IMR-90 (cell line): ENCODE results near the gene IRS2. TPM values are rescaled to one million over a fixed set of nuclear protein-coding genes. Genes with fewer than 3 reads are reported as not detected.

Source experiments
- ATAC-seq: fragments of 200-7000 bp; cut with Tn5 transposase; 2 replicates; pipeline ENCODE4 v1.9.1; 2020; ENCODE audit warnings: low read depth, mild to moderate bottlenecking, moderate library complexity
- BruUV-seq: library from RNA; stranded (reverse); fragments of 400-500 nt; replicated peaks from 2 replicates; lab custom pipeline; 2021; lab: Mats Ljungman, UMichigan
- CTCF ChIA-PET: fragments of 300-600 bp; formaldehyde crosslinking; extraction: SDS; loops from one replicate; lab custom pipeline; 2021; ENCODE audit warnings: antibody characterized with exemption; lab: Yijun Ruan, JAX
- POLR2A ChIA-PET: fragments of 300-600 bp; sonication (Branson Sonifier 250); formaldehyde crosslinking; loops from one replicate; lab custom pipeline; 2022; ENCODE audit warnings: antibody characterized with exemption; ENCODE audit not compliant: unreplicated experiment; lab: Charles Lee
- DNase-seq: peaks from one replicate; pipeline ENCODE4 v3.0.0; 2013
- H2AFZ ChIP-seq: replicated peaks from 2 replicates; pipeline ENCODE3; 2013; ENCODE audit warnings: low read length, mild to moderate bottlenecking; ENCODE audit not compliant: poor library complexity
- H2AK5ac ChIP-seq: 2 replicates; pipeline ENCODE4 v1.6.1; 2013; ENCODE audit warnings: low read depth, low read length, inconsistent platforms
- H2AK9ac ChIP-seq: replicated peaks from 2 replicates; pipeline ENCODE3; 2013; ENCODE audit warnings: mild to moderate bottlenecking, low read depth, low read length, moderate library complexity; ENCODE audit not compliant: poor library complexity
- H2BK120ac ChIP-seq: 2 replicates; pipeline ENCODE4 v1.6.1; 2013; ENCODE audit warnings: low read depth, low read length, inconsistent platforms
- H2BK15ac ChIP-seq: 3 replicates; pipeline ENCODE4 v1.6.1; 2013; ENCODE audit warnings: low read depth, low read length, inconsistent platforms
- H2BK20ac ChIP-seq: 2 replicates; pipeline ENCODE4 v1.6.1; 2013; ENCODE audit warnings: low read depth, mild to moderate bottlenecking, inconsistent platforms, low read length, moderate library complexity
- H2BK5ac ChIP-seq: 2 replicates; pipeline ENCODE4 v1.6.1; 2013; ENCODE audit warnings: mild to moderate bottlenecking, low read depth, low read length, inconsistent platforms; ENCODE audit not compliant: poor library complexity, severe bottlenecking
- H3K14ac ChIP-seq: replicated peaks from 2 replicates; pipeline ENCODE4 v1.6.1; 2013; ENCODE audit warnings: low read depth, low read length, inconsistent platforms
- H3K18ac ChIP-seq: 2 replicates; pipeline ENCODE4 v1.6.1; 2013; ENCODE audit warnings: low read depth, low read length, control low read depth
- H3K23ac ChIP-seq: 2 replicates; pipeline ENCODE4 v1.6.1; 2013; ENCODE audit warnings: low read depth, low read length, inconsistent platforms
- H3K27ac ChIP-seq: 2 replicates; pipeline ENCODE4 v1.5.1; 2013; ENCODE audit warnings: mild to moderate bottlenecking, control low read depth, low read length; ENCODE audit not compliant: insufficient read depth
- H3K27me3 ChIP-seq: 2 replicates; pipeline ENCODE4 v1.6.1; 2013; ENCODE audit warnings: low read length; ENCODE audit not compliant: control insufficient read depth, insufficient read depth
- H3K36me3 ChIP-seq: 2 replicates; pipeline ENCODE4 v1.6.1; 2013; ENCODE audit warnings: low read length, mixed read lengths; ENCODE audit not compliant: control insufficient read depth, insufficient read depth
- H3K4ac ChIP-seq: 2 replicates; pipeline ENCODE4 v1.6.1; 2013; ENCODE audit warnings: low read depth, low read length, inconsistent platforms
- H3K4me1 ChIP-seq: 2 replicates; pipeline ENCODE4 v1.6.1; 2013; ENCODE audit warnings: low read length, mixed read lengths; ENCODE audit not compliant: control insufficient read depth, insufficient read depth
- H3K4me2 ChIP-seq: 2 replicates; pipeline ENCODE4 v1.6.1; 2013; ENCODE audit warnings: low read depth, mild to moderate bottlenecking, control low read depth, low read length, moderate library complexity
- H3K4me3 ChIP-seq: 2 replicates; pipeline ENCODE4 v1.5.1; 2013; ENCODE audit warnings: low read depth, mild to moderate bottlenecking, control low read depth, low read length, moderate library complexity; ENCODE audit not compliant: insufficient read depth
- H3K56ac ChIP-seq: 2 replicates; pipeline ENCODE4 v1.6.1; 2013; ENCODE audit warnings: low read length, inconsistent platforms; ENCODE audit not compliant: insufficient read depth; ENCODE audit errors: extremely low read depth
- H3K79me1 ChIP-seq, 2 experiments: 2 replicates each; pipeline ENCODE4 v1.6.1; 2013; ENCODE audit warnings: low read length in 2 of 2, inconsistent platforms in 1 of 2, low read depth in 1 of 2
- H3K9ac ChIP-seq: 2 replicates; pipeline ENCODE4 v1.6.1; 2013; ENCODE audit warnings: low read depth, low read length, control low read depth
- H3K9me1 ChIP-seq: 2 replicates; pipeline ENCODE4 v1.6.1; 2013; ENCODE audit warnings: low read length, inconsistent platforms; ENCODE audit not compliant: insufficient read depth
- H3K9me3 ChIP-seq: 2 replicates; pipeline ENCODE4 v1.6.1; 2013; ENCODE audit warnings: low read length; ENCODE audit not compliant: control insufficient read depth, insufficient read depth
- H4K20me1 ChIP-seq: 2 replicates; pipeline ENCODE4 v1.6.1; 2013; ENCODE audit warnings: low read length, inconsistent platforms; ENCODE audit not compliant: insufficient read depth
- H4K5ac ChIP-seq: 2 replicates; pipeline ENCODE4 v1.6.1; 2013; ENCODE audit warnings: mild to moderate bottlenecking, low read depth, low read length, control low read depth
- H4K8ac ChIP-seq, 2 experiments: 2 replicates each; pipeline ENCODE4 v1.6.1; 2013; ENCODE audit warnings: low read depth in 2 of 2, low read length in 2 of 2, control low read depth in 1 of 2, inconsistent platforms in 1 of 2
- H4K91ac ChIP-seq: 2 replicates; pipeline ENCODE4 v1.6.1; 2013; ENCODE audit warnings: low read depth, low read length, inconsistent platforms; ENCODE audit not compliant: insufficient read depth
- CHD1 ChIP-seq: IDR thresholded peaks from 2 replicates; pipeline ENCODE4 v1.6.1; 2012; ENCODE audit warnings: low read depth, low read length, improper control_type of control experiment
- MXI1 ChIP-seq: IDR thresholded peaks from 2 replicates; pipeline ENCODE4 v1.6.1; 2012; ENCODE audit warnings: low read depth, mild to moderate bottlenecking, low read length, moderate library complexity, borderline replicate concordance
- POLR2A ChIP-seq: IDR thresholded peaks from 2 replicates; pipeline ENCODE4 v1.6.1; 2012; ENCODE audit warnings: mild to moderate bottlenecking, low read depth, low read length
- WGBS, 2 experiments: methylation state at CpG; one replicate each; pipeline versions ENCODE4 v1.1.5 to v1.1.7; 2013; ENCODE audit warnings: missing lambda C conversion rate in 2 of 2; ENCODE audit not compliant: insufficient read length in 1 of 2; ENCODE audit errors: extremely low coverage in 2 of 2; 5-methylcytosine and 5-hydroxymethylcytosine counted together
- dilution Hi-C: fragments of 300-500 bp; cut with HindIII; formaldehyde crosslinking; loops from one replicate; pipeline ENCODE4 v1.14.3; 2018; ENCODE audit warnings: low sequenced_read_pairs; ENCODE audit not compliant: unreplicated experiment
- in situ Hi-C: fragments of 300-500 bp; cut with MboI; formaldehyde crosslinking; loops from 3 replicates; pipeline ENCODE4 v1.14.3; 2019; ENCODE audit warnings: low sequenced_read_pairs, inconsistent platforms, mixed read lengths
- intact Hi-C: fragments of 100-400 bp; cut with micrococcal nuclease; formaldehyde crosslinking; loops from 2 replicates; pipeline ENCODE4 v1.10.0; 2022
- polyA plus RNA-seq, 3 experiments: library from polyadenylated mRNA; depleted of rRNA; stranded (reverse); fragments of >200 nt; gene quantifications; 2 replicates each; pipeline ENCODE4 v1.2.3, GENCODE V29; 2012; ENCODE audit warnings: low replicate concordance in 1 of 3
- total RNA-seq: library from RNA; depleted of rRNA; stranded (reverse); fragments of >200 nt; gene quantifications from 2 replicates; pipeline ENCODE4 v1.2.3, GENCODE V29; 2012

The IRS2 gene
- total and polyA plus RNA-seq, 2 of the 4 experiments (the other 2 are of a cell fraction), result 0.36 to 1.4 TPM

DNA sequence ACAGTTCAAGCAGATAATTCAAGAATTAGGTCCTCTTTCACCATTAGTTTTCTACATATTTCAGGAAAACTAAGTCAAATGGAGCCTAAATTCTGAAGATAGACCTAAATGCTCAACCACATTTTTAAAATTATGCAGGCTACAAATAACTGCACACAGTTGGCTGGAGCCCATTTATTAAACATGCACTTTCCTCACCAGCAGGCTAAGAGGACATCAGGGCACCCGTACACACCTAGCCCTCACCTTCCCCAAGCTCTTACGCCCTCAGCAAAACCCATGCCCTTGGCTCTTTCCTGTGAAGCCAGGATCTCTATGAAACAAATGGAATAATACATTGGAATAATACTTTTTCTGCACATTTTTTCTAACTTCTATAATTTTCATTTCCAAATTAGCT lies 18.2 kb downstream of the IRS2 start:
- Histone ChIP-seq H3K36me3 (peaks cover 11% of the 10 kb centered on the region; the same call in 1 of the 2 replicates), H3K18ac (no peak overlapping the region), H2AK9ac (no peak overlapping the region), H2BK120ac (no peak overlapping the region), H2AK5ac (no peak overlapping the region), H3K4me1 (no peaks in the 10 kb centered on the region), H2BK20ac (no peak overlapping the region), H4K20me1 (peaks cover 38% of the 10 kb centered on the region; the same call in 1 of the 2 replicates), H3K4me3 (no peak overlapping the region), H3K9me1 (peaks cover 6% of the 10 kb centered on the region; the same call in 1 of the 2 replicates), H3K79me1 (peaks cover 32 to 53% of the 10 kb centered on the region in 2 experiments), H3K9ac (no peak overlapping the region), H4K8ac (no peak overlapping the region), H3K27me3 (no peaks in the 10 kb centered on the region), H3K27ac (no peak overlapping the region), H2BK15ac (no peak overlapping the region), H3K56ac (no peak overlapping the region), H3K23ac (no peak overlapping the region), H4K91ac (no peak overlapping the region), H3K4me2 (no peak overlapping the region), H3K9me3 (no peaks in the 10 kb centered on the region), H4K5ac (no peak overlapping the region), H3K14ac (no peak overlapping the region), H3K4ac (no peak overlapping the region), H2BK5ac (no peak overlapping the region), H2AFZ (no peak overlapping the region)
- intact Hi-C loops, result no loop called here
- TF ChIP-seq MXI1 (no peak), POLR2A (no peak), CHD1 (no peak)
- dilution Hi-C loops, result no loop called here
- ChIA-PET CTCF (no interaction called here), POLR2A (no interaction called here)
- in situ Hi-C loops, result no loop called here
- ATAC-seq, result no peak
- no peak for DNase-seq
- BruUV-seq, result no TSS peak
- no CpG with 5 or more reads among the region's 2 CpGs for WGBS, 2 experiments
